ENCODE results near the gene ATP2A3. TPM values are rescaled to one million over a fixed set of nuclear protein-coding genes. Genes with fewer than 3 reads are reported as not detected.

Gene ATP2A3
- total and polyA plus RNA-seq, 10 donors = 103 to 240 (median 194) TPM

DNA sequence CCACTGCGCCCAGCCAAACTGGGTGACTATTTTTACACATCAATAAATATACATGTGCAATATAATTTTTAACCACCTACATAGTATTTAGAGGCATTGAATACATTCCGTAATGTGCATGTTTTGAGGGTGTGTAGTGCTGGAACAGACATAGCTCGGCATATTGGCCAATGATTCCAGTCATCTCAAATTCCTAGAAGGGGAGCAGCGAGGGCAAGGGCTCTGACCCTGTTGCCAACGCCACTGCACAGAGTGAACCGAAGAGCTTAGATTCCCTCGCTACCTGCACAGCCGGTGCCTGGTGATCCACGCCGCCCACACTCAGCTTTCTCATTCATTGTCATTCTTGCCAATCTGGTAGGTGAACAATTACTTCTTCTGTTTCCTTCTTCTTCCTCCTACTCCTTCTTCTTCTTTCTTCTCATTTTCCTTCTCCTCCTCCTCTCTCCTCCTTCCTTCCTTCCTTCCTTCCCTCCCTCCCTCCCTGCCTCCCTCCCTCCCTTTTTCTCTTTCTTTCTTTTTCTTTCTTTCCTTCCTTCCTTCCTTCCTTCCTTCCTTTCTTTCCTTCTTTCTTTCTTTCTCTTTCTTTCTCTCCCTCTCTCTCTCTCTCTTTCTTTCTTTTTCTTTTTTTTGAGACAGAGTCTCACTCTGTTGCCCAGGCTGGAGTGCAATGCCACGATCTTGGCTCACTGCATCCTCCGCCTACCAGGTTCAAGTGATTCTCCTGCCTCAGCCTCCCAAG, 26.3 kb upstream of the ATP2A3 start:
- intact Hi-C loops (cut with DNase I; ENCODE audit: low total_unique reads) = no loop called here
- Histone ChIP-seq H3K27me3 (replicated peaks in 1 of 7) (peaks cover 0 to 11% (median 0%) of the 10 kb centered on the region in 7 donors), H3K4me1 (peaks cover 0 to 32% (median 15%) of the 10 kb centered on the region in 6 donors), H3K4me3 (no peak overlapping the region), H3K27ac (no peak overlapping the region), H3K9me3 (peaks cover 0 to 12% (median 10%) of the 10 kb centered on the region in 8 donors), H3K36me3 (no peaks in the 10 kb centered on the region)
- TF ChIP-seq POLR2A (IDR thresholded peaks at IDR 0.05) = no peak
- no peak for TF ChIP-seq POLR2AphosphoS5 (IDR thresholded peaks at IDR 0.05)
- TF ChIP-seq, protein P1, sequence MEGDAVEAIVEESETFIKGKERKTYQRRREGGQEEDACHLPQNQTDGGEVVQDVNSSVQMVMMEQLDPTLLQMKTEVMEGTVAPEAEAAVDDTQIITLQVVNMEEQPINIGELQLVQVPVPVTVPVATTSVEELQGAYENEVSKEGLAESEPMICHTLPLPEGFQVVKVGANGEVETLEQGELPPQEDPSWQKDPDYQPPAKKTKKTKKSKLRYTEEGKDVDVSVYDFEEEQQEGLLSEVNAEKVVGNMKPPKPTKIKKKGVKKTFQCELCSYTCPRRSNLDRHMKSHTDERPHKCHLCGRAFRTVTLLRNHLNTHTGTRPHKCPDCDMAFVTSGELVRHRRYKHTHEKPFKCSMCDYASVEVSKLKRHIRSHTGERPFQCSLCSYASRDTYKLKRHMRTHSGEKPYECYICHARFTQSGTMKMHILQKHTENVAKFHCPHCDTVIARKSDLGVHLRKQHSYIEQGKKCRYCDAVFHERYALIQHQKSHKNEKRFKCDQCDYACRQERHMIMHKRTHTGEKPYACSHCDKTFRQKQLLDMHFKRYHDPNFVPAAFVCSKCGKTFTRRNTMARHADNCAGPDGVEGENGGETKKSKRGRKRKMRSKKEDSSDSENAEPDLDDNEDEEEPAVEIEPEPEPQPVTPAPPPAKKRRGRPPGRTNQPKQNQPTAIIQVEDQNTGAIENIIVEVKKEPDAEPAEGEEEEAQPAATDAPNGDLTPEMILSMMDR (IDR thresholded peaks at IDR 0.05 in 8 of 11, conservative IDR thresholded peaks at IDR 0.05 in 3 of 11) = no peak
- DNase-seq = no peak
- 92 to 95% (median 93%) methylated on average over 12 of the region's 12 CpGs for WGBS, 5 donors

DNA sequence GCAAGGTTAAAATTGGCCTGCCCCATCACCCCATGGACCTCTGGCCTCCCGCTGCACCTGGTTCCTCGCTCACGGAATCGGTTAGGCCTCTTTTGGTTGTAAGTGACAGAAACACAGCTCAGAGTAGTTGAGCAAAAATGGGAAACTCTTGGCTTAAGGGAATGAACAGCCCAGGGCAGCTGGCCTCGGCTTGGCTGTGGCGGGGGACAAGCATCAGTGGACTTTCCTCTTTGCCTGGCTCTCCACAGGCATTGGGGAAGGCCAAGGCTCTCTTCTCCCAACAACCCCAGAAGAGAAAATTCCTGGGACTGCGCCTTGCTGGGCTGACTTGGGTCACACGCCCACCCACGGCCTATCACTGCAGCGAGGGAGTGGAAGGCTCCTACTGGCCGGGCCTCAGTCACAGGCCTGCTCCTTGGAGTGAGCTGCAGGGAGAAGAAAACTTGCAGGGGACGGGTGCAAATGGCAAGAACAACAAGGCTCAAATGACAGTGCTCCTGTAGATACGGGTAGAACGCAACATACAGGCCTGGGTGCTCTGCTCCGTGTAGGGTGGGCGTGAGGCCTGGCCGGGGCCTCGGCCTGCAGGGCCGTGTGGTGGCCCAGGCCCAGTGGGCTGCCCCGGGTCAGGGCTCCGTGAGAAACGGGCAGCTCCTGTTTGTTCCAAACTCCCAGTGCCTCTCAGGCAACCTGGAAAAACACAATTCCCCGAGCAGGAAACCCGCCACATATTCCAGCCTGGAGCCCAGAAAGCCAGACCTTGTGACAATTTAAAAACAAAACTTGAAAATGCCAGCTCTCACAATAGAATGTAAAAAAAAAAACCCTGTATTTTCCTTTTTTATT, 25.0 kb upstream of the ATP2A3 start:
- Histone ChIP-seq H3K9me3 (peaks cover 0 to under 1% (median 0%) of the 10 kb centered on the region in 8 donors), H3K4me1 (peaks cover 0 to 38% (median 18%) of the 10 kb centered on the region in 6 donors), H3K4me3 (no peak overlapping the region), H3K27ac (peak overlapping the region in 5 of 8 donors; percentile 11 to 49 (median 36)), H3K27me3 (replicated peaks in 1 of 7) (peaks cover 0 to 11% (median 0%) of the 10 kb centered on the region in 7 donors), H3K36me3 (no peaks in the 10 kb centered on the region)
- intact Hi-C loops (cut with DNase I; ENCODE audit: low total_unique reads) = no loop called here
- TF ChIP-seq POLR2A (IDR thresholded peaks at IDR 0.05) = no peak
- TF ChIP-seq POLR2AphosphoS5 (IDR thresholded peaks at IDR 0.05) = no peak
- TF ChIP-seq, protein P1 (IDR thresholded peaks at IDR 0.05 in 8 of 11, conservative IDR thresholded peaks at IDR 0.05 in 3 of 11) = no peak
- no peak for DNase-seq
- WGBS, 5 donors = 85 to 91% (median 89%) methylated on average over 24 of the region's 24 CpGs

DNA sequence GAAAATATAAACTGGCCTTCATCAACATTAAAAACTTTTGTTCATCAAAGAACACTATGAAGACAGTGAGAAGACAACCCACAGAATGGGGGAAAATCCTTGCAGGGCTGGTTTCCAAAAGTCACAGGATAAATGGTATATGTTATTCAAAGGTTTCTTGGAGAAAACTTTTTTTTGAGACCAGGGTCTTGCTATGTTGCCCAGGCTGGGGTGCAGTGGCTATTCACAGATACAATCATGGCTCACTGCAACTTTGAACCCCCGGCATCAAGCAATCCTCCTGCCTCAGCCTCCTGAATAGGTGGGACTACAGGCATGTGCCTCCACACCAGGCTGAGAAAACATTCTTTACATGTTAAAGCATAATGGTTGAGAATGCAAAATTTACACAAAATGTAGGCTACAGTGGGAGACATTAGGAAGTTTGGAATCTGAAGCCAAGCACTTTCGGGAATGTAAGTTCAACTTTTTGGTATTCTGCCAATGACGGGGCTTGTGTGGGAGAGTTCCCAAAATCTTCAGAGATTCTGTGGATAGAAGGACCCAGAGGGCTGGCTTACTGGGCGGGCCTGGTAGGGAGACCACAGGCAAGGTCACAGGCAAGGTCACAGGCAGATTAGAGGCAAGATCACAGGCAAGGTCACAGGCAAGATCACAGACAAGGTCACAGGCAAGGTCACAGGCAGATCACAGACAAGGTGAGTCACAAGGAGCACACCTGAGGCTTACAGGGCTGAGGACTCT, 24.2 kb upstream of the ATP2A3 start:
- Histone ChIP-seq H3K27ac (peak overlapping the region in 5 of 8 donors; percentile 11 to 49 (median 36)), H3K36me3 (no peaks in the 10 kb centered on the region), H3K27me3 (replicated peaks in 1 of 7) (peaks cover 0 to 11% (median 0%) of the 10 kb centered on the region in 7 donors), H3K4me3 (no peak overlapping the region), H3K4me1 (peaks cover 0 to 46% (median 26%) of the 10 kb centered on the region in 6 donors), H3K9me3 (no peaks in the 10 kb centered on the region)
- TF ChIP-seq, protein P1 (IDR thresholded peaks at IDR 0.05 in 8 of 11, conservative IDR thresholded peaks at IDR 0.05 in 3 of 11) = no peak
- no peak for TF ChIP-seq POLR2A (IDR thresholded peaks at IDR 0.05)
- intact Hi-C loops (cut with DNase I; ENCODE audit: low total_unique reads) = no loop called here
- DNase-seq = no peak
- 72 to 85% (median 76%) methylated on average over 4 of the region's 4 CpGs for WGBS, 5 donors
